Esophagus muscularis mucosa (tissue), 4 donors: ENCODE data around the gene SEPTIN10. TPM values are rescaled to one million over a fixed set of nuclear protein-coding genes. Genes with fewer than 3 reads are reported as not detected.

Experiments
- DNase-seq: peaks from one replicate; pipeline ENCODE4 v3.0.0-alpha.2; 2017; ENCODE audit errors: extremely low spot score
- H3K27ac ChIP-seq, 4 donors: fragments of 200-600 bp; sonication (generic); replicated peaks in 1 of 4; 1 replicate in 3 of 4; 2 replicates in 1 of 4; pipeline ENCODE4 v1.5.1; 2016 to 2019; ENCODE audit warnings: mild to moderate bottlenecking in 1 of 4
- H3K27me3 ChIP-seq, 4 donors: fragments of 200-600 bp; sonication (generic); one replicate each; pipeline versions ENCODE4 v1.5.1 to v1.6.0; 2016 to 2019
- H3K36me3 ChIP-seq, 4 donors: fragments of 200-600 bp; sonication (generic); one replicate each; pipeline ENCODE4 v1.5.1; 2016 to 2019
- H3K4me1 ChIP-seq, 4 donors: fragments of 200-600 bp; sonication (generic); one replicate each; pipeline ENCODE4 v1.5.1; 2016 to 2019
- H3K4me3 ChIP-seq, 4 donors: fragments of 200-600 bp; sonication (generic); 1 replicate in 2 of 4; 2 replicates in 2 of 4; pipeline ENCODE4 v1.5.1; 2016 to 2019; ENCODE audit warnings: mild to moderate bottlenecking in 4 of 4, moderate library complexity in 1 of 4
- H3K9me3 ChIP-seq, 4 donors: fragments of 200-600 bp; sonication (generic); 1 replicate in 3 of 4; 2 replicates in 1 of 4; pipeline ENCODE4 v1.5.1; 2016 to 2019
- CTCF ChIP-seq, 3 experiments: fragments of 200-600 bp in 2 of 3; fragments of 450-650 bp in 1 of 3; sonication (generic) in 2 of 3; IDR thresholded peaks; one replicate each; pipeline ENCODE4 v1.5.1; 2017 to 2019; ENCODE audit warnings: antibody characterized with exemption in 3 of 3, mild to moderate bottlenecking in 2 of 3, moderate library complexity in 1 of 3
- EP300 ChIP-seq: sonication (generic); formaldehyde crosslinking; IDR thresholded peaks from one replicate; pipeline ENCODE4 v1.6.1; 2017; ENCODE audit warnings: antibody characterized with exemption
- POLR2A ChIP-seq: fragments of 450-650 bp; IDR thresholded peaks from one replicate; pipeline ENCODE4 v1.6.1; 2017; ENCODE audit warnings: antibody characterized with exemption, moderate library complexity, mild to moderate bottlenecking, low read depth
- POLR2AphosphoS5 ChIP-seq, 2 donors: sonication (generic); formaldehyde crosslinking; IDR thresholded peaks; one replicate each; pipeline ENCODE4 v1.6.1; 2017; ENCODE audit warnings: antibody characterized with exemption in 2 of 2
- WGBS: methylation state at CpG from one replicate; pipeline ENCODE4 v1.1.5; 2018; 5-methylcytosine and 5-hydroxymethylcytosine counted together
- intact Hi-C: fragments of 100-400 bp; cut with DNase I; formaldehyde crosslinking; loops from one replicate; pipeline ENCODE4 v1.15.1; 2023
- total RNA-seq, 4 donors: library from RNA; depleted of rRNA; stranded (reverse); fragments of >200 nt; gene quantifications; one replicate each; pipeline versions ENCODE4 v1.1.0 to v1.2.1, GENCODE V29; 2016

Gene SEPTIN10
- total RNA-seq, 4 donors from 2014 or later: 133 to 203 (median 159) TPM

GRCh38 chr2:109498906-109499305 lies 114.9 kb downstream of the SEPTIN10 start:
- no peak overlapping the region for H3K27ac ChIP-seq
- intact Hi-C loops: no loop called here

GRCh38 chr2:109497911-109498870 lies 115.6 kb downstream of the SEPTIN10 start:
- Histone ChIP-seq H3K27me3 (no peaks in the 10 kb centered on the region), H3K36me3 (peaks cover 0 to 25% (median 6%) of the 10 kb centered on the region in 4 donors), H3K4me1 (peaks cover 9 to 24% (median 12%) of the 10 kb centered on the region in 4 donors), H3K9me3 (no peaks in the 10 kb centered on the region), H3K4me3 (no peak overlapping the region), H3K27ac (no peak overlapping the region)
- DNase-seq: no peak
- intact Hi-C loops: no loop called here
- no peak for TF ChIP-seq EP300
- no peak for TF ChIP-seq CTCF (IDR thresholded peaks at IDR 0.05)
- TF ChIP-seq POLR2A: no peak
- no peak for TF ChIP-seq POLR2AphosphoS5 (IDR thresholded peaks at IDR 0.05)
- 61% methylated on average over 19 of the region's 19 CpGs for WGBS

More at GRCh38 chr2:109498906-109499305, 114.9 kb downstream of the SEPTIN10 start:
- H3K4me3 ChIP-seq: no peak overlapping the region
- H3K4me1 ChIP-seq: peaks cover 9 to 24% (median 12%) of the 10 kb centered on the region in 4 donors
- no peak for DNase-seq
- H3K36me3 ChIP-seq: peaks cover 0 to 25% (median 6%) of the 10 kb centered on the region in 4 donors
- TF ChIP-seq POLR2AphosphoS5 (IDR thresholded peaks at IDR 0.05) (no peak), CTCF (IDR thresholded peaks at IDR 0.05) (no peak), EP300 (no peak), POLR2A (no peak)
- WGBS: 92% methylated on average over 12 of the region's 15 CpGs
- no peaks in the 10 kb centered on the region for H3K27me3 ChIP-seq
- no peaks in the 10 kb centered on the region for H3K9me3 ChIP-seq

GRCh38 chr2:109497463-109497862 lies 116.3 kb downstream of the SEPTIN10 start:
- H3K4me3 ChIP-seq: no peak overlapping the region
- H3K4me1 ChIP-seq: peaks cover 9 to 24% (median 12%) of the 10 kb centered on the region in 4 donors
- no peak overlapping the region for H3K27ac ChIP-seq
- no peaks in the 10 kb centered on the region for H3K9me3 ChIP-seq
- TF ChIP-seq POLR2A (no peak), CTCF (IDR thresholded peaks at IDR 0.05) (no peak), POLR2AphosphoS5 (IDR thresholded peaks at IDR 0.05) (no peak), EP300 (no peak)
- no peaks in the 10 kb centered on the region for H3K27me3 ChIP-seq
- 57% methylated on average over 8 of the region's 8 CpGs for WGBS
- peaks cover 0 to 20% (median 7%) of the 10 kb centered on the region in 4 donors for H3K36me3 ChIP-seq
- no peak for DNase-seq
- intact Hi-C loops: no loop called here

GRCh38 chr2:109494351-109494750 lies 119.4 kb downstream of the SEPTIN10 start:
- H3K4me3 ChIP-seq: no peak overlapping the region
- peaks cover 0 to 17% (median 9%) of the 10 kb centered on the region in 4 donors for H3K36me3 ChIP-seq
- WGBS: 92% methylated on average over 2 of the region's 3 CpGs
- TF ChIP-seq POLR2AphosphoS5 (IDR thresholded peaks at IDR 0.05): no peak
- TF ChIP-seq CTCF (IDR thresholded peaks at IDR 0.05): no peak
- TF ChIP-seq POLR2A: no peak
- no peak for TF ChIP-seq EP300
- no peak overlapping the region for H3K27ac ChIP-seq
- intact Hi-C loops: no loop called here
- no peaks in the 10 kb centered on the region for H3K9me3 ChIP-seq
- peaks cover 9 to 21% (median 12%) of the 10 kb centered on the region in 4 donors for H3K4me1 ChIP-seq
- H3K27me3 ChIP-seq: no peaks in the 10 kb centered on the region
- DNase-seq: no peak
